ENCODE results near the gene C12orf76.
A peak's percentile ranks its signal among the peaks of the same experiment; 100 is the strongest.
"Not testable (repeated sequence)": the region's sequence is repeated elsewhere in the genome, so short reads cannot be mapped to it uniquely, and the experiment has no call there.

The C12orf76 gene

DNA sequence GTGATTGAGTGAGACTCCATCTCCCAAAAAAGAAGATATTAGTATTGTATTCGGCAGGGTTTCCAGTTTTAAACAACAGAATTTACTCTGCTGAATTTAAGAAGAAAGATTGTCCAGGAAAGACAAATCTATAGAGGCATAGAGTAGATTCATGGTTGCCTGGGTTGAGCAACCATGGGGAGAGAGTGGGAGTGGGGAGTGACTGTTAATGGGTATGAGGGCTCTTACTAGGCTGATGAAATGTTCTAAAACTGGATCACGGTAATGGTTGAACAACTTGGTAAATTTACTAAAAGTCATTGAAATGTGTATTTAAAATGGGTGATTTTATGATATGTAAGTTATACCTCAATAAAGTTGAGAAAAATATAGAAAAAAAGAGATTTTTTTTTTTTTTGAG, 13.9 kb upstream of the C12orf76 start:
- no peak for DNase-seq

- DNase-seq: no peak
These were observed 11.3 kb upstream of the C12orf76 start for GRCh38 chr12:110059651-110060000.

- no peak for DNase-seq
These were observed 10.7 kb upstream of the C12orf76 start for GRCh38 chr12:110058875-110059615.

DNA sequence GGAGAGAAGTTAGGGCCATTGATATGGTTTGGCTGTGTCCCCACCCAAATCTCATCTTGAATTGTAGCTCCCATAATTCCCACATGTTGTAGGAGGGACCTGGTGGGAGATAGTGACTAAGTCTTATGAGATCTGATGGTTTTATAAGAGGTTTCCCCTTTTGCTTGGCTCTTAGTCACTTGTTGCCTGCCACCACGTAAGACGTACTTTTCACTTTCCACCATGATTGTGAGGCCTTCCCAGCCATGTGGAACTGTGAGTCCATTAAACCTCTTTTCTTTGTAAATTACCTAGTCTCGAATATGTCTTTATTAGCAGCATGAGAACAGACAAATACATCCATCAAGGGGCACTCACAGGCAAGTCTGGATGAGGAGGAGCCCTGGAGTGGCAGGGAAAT, 8.3 kb upstream of the C12orf76 start:
- DNase-seq: not testable (repeated sequence)

GRCh38 chr12:110055375-110056352, 7.3 kb upstream of the C12orf76 start:
- DNase-seq: not testable (repeated sequence)

DNA sequence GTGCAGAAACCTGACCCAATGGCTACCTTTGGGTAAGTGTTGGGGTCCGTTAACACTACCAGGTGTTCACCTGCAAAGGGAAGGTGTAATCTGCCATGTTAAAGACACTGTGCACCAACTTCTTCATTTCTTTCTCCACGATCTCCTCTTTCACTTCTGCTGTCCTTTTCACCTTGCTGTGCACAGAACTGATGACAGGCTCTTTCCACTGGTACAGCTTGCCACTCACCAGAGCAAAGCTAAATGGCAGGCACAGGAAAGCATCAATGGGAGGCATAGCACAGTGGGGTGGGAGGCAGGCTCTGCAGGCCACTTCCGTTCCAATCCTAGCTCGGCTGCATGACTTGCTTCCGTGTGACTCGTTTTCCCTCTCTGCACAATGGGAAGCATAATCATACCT, 2.6 kb upstream of the C12orf76 start:
- no peak for DNase-seq

DNA sequence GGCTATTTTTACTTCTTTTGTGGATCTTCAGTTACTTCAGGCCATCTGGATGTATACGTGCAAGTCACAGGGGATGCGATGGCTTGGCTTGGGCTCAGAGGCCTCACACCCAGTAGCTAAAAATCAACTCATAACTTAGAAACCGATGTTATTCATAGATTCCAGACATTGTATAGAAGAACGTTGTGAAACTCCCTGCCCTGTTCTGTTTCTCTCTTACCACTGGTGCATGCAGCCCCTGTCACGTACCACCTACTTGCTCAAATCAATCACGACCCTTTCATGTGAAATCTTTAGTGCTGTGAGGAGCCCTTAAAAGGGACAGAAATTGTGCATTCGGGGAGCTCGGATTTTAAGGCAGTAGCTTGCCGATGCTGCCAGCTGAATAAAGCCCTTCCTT, 1.3 kb upstream of the C12orf76 start:
- not testable (repeated sequence) for DNase-seq

DNA sequence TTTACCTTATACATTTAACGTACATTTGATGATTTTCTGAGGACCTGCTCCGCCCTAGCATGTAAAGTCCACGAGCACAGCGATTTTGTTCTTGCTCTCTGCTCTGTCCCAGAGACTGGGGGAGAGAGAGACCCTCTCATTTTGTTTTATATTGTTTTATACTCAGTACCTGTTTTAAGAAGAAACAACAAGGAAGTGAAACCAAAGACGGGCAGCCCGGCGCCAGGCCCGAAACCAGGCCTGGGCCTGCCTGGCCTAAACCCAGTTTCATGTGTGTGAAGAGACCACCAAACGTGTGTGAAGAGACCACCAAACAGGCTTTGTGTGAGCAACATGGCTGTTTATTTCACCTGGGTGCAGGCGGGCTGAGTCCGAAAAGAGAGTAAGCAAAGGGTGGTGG, 712 bp upstream of the C12orf76 start:
- not testable (repeated sequence) for DNase-seq

GRCh38 chr12:110047297-110047940, 903 bp downstream of the C12orf76 start:
- DNase-seq: no peak

GRCh38 chr12:110046451-110047187, 1.7 kb downstream of the C12orf76 start:
- peak; percentile 29 to 39 for DNase-seq

- DNase-seq: no peak
These were observed 6.1 kb downstream of the C12orf76 start for GRCh38 chr12:110042264-110042663.

DNA sequence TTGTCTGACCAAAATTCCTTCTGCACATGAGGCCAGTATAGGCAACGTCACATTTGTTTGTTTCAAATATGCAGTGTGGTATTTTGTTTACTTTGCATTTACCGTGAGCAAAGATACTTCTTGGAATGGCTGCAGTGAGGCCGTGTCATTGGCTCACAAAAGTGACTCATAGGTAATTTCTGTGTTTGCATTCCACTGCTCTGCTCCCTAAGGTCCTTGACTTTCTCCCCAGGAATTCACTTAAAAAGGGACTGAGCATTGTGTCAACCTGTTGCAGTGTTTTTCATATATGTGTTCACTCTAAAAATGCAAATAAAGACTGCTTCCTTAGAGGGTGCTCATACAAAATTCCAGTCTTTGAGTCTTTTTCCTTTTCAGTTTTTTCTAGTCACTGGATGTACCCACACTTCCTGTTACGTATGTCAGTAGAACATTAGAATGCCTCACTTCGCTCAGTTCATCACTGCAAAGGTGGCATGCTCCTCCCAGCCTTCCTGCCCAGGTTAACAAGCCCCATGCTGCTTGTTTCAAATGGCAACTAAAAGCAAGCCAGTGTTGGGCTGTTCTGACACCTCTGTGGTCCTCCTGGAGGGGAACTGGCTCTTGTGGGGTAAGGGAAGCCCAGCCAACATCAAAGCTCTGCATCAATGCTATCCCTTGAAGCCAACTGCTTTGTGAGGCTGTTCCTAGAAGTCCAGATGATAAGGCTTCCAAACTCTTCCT, 9.1 kb downstream of the C12orf76 start:
- DNase-seq: no peak

DNA sequence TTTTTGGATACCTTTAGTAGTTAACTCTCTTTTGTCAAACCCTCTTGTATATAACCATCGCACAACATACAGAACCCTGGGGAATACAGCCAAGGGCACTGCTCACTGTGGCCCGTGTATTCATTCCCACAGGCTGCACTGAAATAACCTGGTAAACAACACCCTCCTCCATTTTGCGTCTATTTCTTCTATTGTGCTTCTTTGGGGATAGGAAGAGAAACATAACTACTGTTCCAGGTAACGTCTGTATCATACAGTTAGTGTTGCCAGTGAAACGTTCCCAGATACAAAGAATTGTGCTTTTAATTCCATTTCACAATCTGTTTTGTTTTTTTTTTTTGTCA, 9.6 kb downstream of the C12orf76 start:
- DNase-seq: no peak

- DNase-seq: no peak
These were observed 11.0 kb downstream of the C12orf76 start for GRCh38 chr12:110037315-110037714.

DNA sequence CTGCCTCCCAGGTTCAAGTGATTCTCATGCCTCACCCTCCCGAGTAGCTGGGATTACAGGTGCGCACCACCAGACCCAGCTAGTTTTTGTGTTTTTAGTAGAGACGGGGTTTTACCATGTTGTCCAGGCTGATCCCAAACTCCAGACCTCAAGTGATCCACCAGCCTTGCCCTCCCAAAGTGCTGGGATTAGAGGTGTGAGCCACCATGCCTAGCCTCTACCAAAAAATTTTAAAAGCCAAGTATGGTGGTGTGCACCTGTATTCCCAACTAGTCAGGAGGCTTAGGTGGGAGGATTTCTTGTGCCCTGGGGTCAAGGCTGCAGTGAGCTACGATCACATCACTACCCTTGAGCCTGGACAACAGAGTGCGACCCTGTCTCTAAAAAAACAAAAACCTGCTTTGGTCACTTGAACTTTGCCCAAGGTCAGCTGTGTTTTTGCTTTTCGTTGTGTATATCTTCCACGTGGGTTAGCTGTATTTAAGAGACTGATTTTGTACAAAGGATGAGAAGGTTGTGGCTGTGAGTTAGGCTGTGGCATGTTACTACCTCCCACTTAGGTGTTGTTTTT, 12.7 kb downstream of the C12orf76 start:
- DNase-seq: no peak

DNA sequence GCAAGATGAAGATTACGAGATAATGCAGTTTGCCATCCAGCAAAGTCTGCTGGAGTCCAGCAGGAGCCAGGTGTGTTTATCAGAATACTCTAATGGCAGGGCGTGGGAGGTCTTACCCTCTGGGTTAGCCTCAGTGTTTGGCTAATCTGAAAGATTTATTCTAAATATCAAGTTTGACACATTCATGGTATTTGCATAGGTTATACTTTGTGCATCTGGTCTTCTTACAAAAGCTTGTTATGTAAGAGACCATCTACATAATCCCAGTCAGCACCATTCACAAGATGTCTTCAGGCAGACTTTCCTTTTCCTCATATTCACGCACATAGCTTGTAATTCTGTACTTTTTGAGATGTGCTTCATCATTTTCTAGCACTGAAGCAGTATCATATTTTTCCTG, 14.4 kb downstream of the C12orf76 start:
- DNase-seq: no peak

GRCh38 chr12:110029290-110029815, 19.0 kb downstream of the C12orf76 start:
- DNase-seq: no peak

DNA sequence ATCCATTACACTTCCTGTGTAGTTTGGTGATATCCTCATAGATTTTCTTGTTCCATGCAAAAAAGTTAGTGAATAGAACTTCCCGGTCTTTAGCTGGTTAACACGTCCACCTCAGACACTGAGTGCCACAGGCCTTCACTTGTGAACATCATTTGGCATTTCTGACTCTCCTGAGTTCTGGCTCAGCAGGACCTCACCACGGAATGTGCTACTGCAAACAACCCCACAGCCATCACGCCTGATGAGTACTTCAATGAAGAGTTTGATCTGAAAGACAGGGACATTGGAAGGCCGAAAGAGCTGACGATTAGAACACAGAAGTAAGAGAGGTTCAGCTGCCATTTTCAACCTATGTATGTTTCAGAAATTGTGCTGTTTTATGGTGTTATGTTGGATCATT, 20.0 kb downstream of the C12orf76 start:
- no peak for DNase-seq

DNA sequence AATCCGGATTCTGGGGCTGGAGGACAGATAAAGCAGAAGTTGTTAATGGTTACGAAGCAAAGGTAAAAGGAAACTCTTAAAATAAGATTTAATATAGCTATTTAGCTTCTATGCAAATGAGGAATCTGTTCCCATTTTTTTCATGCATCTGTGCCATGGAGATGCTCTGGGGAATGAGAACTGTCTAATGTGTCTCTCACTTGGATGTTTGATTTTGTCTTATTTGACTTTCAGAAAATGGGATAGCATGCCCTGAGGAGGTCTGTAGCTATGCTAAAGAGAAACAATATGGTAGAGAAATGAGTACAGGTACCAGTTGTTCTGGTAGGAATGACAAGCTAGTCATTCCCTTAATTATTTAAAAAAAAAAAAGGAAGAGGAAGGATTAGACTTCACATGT, 24.3 kb downstream of the C12orf76 start:
- DNase-seq: no peak

- no peak for DNase-seq
These were observed 25.0 kb downstream of the C12orf76 start for GRCh38 chr12:110023059-110023980.
